ENCODE results near the gene LYST.

DNA sequence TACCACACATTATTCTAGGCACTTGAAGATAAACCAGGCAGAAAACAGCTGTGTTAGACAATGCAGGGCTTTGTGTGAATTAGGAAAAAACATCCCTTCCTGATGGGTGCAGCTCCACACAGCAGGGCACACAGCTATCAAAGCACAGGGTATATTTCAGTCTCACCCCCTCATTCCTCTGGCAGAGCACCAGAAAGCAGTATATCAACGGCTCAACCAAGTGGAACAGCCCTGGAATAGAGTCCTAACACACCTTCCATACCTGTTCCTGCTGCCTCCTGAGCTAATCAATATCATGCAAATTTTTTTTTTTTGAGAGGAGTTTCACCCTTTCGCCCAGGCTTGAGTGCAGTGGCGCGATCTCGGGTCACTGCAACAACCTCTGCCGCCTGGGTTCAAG lies 32.1 kb downstream of the LYST start:
- TF ChIP-seq, protein P1, sequence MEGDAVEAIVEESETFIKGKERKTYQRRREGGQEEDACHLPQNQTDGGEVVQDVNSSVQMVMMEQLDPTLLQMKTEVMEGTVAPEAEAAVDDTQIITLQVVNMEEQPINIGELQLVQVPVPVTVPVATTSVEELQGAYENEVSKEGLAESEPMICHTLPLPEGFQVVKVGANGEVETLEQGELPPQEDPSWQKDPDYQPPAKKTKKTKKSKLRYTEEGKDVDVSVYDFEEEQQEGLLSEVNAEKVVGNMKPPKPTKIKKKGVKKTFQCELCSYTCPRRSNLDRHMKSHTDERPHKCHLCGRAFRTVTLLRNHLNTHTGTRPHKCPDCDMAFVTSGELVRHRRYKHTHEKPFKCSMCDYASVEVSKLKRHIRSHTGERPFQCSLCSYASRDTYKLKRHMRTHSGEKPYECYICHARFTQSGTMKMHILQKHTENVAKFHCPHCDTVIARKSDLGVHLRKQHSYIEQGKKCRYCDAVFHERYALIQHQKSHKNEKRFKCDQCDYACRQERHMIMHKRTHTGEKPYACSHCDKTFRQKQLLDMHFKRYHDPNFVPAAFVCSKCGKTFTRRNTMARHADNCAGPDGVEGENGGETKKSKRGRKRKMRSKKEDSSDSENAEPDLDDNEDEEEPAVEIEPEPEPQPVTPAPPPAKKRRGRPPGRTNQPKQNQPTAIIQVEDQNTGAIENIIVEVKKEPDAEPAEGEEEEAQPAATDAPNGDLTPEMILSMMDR (IDR thresholded peaks at IDR 0.05; ENCODE audit: extremely low read depth in 1 of 2, insufficient read depth in 1 of 2, low read depth in 1 of 2, low read length in 2 of 2): no peak
- TF ChIP-seq FOS (IDR thresholded peaks at IDR 0.05; ENCODE audit: borderline replicate concordance, insufficient read depth, low read length): no peak
- no peak for TF ChIP-seq EZH2 (IDR thresholded peaks at IDR 0.05; ENCODE audit: borderline replicate concordance, low read depth, low read length, severe bottlenecking)
- no peak for TF ChIP-seq POLR2A (IDR thresholded peaks at IDR 0.05; ENCODE audit: low read depth, low read length)
- TF ChIP-seq POLR2AphosphoS5 (IDR thresholded peaks at IDR 0.05; ENCODE audit: insufficient read depth, low read depth, low read length): no peak
- TF ChIP-seq, protein P2, sequence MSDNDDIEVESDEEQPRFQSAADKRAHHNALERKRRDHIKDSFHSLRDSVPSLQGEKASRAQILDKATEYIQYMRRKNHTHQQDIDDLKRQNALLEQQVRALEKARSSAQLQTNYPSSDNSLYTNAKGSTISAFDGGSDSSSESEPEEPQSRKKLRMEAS (IDR thresholded peaks at IDR 0.05; ENCODE audit: insufficient read depth, insufficient read length): no peak
